SH-SY5Y (cell line): ENCODE results near the gene SPATA31A1.
"Not testable (repeated sequence)": the region's sequence is repeated elsewhere in the genome, so short reads cannot be mapped to it uniquely, and the experiment has no call there.

Experiments
- GATA2 ChIP-seq: IDR thresholded peaks from 2 replicates; pipeline ENCODE4 v1.6.1; 2011; ENCODE audit warnings: mild to moderate bottlenecking, low read depth, low read length
- GATA3 ChIP-seq: IDR thresholded peaks from 2 replicates; pipeline ENCODE4 v1.6.1; 2011; ENCODE audit warnings: low read depth, mild to moderate bottlenecking, low read length, moderate library complexity

The SPATA31A1 gene

GRCh38 chr9:39355369-39355768, at the start of gene SPATA31A1:
Gene SPATA31A1, plus strand, starts transcription at chr9:39355669. Its CDS starts 62 bp downstream, at chr9:39355731.
- not testable (repeated sequence) for TF ChIP-seq GATA2, GATA3
